MM.1S (cell line): Measurements from ENCODE around the gene ZNF474.

Source experiments
- DNase-seq: peaks from one replicate; pipeline ENCODE4 v3.0.0-alpha.2; 2015
- H2AFZ ChIP-seq: fragments of 300-600 bp; sonication (generic); 2 replicates; pipeline ENCODE4 v1.6.0; 2016; ENCODE audit warnings: antibody characterized with exemption, low read length
- H3F3A ChIP-seq: fragments of 300-600 bp; sonication (generic); 2 replicates; pipeline ENCODE4 v1.6.1; 2016; ENCODE audit warnings: mild to moderate bottlenecking, antibody characterized with exemption, low read length, moderate library complexity, mixed read lengths; ENCODE audit not compliant: insufficient read depth
- H3K27ac ChIP-seq: fragments of 300-600 bp; sonication (generic); 2 replicates; pipeline ENCODE4 v1.5.1; 2016; ENCODE audit warnings: mild to moderate bottlenecking, low read length
- H3K27me3 ChIP-seq: fragments of 300-600 bp; sonication (generic); replicated peaks from 2 replicates; pipeline ENCODE4 v1.6.0; 2016; ENCODE audit warnings: low read length; ENCODE audit not compliant: insufficient read depth
- H3K36me3 ChIP-seq: fragments of 300-600 bp; sonication (generic); replicated peaks from 2 replicates; pipeline ENCODE4 v1.6.1; 2016; ENCODE audit warnings: mild to moderate bottlenecking, low read length, mixed read lengths; ENCODE audit not compliant: insufficient read depth
- H3K4me1 ChIP-seq: fragments of 300-600 bp; sonication (generic); 2 replicates; pipeline ENCODE4 v1.6.1; 2016; ENCODE audit warnings: low read length, mixed read lengths
- H3K4me2 ChIP-seq: fragments of 300-600 bp; sonication (generic); 2 replicates; pipeline ENCODE4 v1.6.0; 2016; ENCODE audit warnings: low read depth, low read length
- H3K4me3 ChIP-seq: fragments of 300-600 bp; sonication (generic); 2 replicates; pipeline ENCODE4 v1.5.1; 2016; ENCODE audit warnings: low read length, mixed read lengths
- H3K79me2 ChIP-seq: fragments of 300-600 bp; sonication (generic); 2 replicates; pipeline ENCODE4 v1.6.1; 2016; ENCODE audit warnings: mixed run types, low read length, mixed read lengths
- H3K9ac ChIP-seq: fragments of 300-600 bp; sonication (generic); 2 replicates; pipeline ENCODE4 v1.6.1; 2016; ENCODE audit warnings: low read length, mixed read lengths
- H3K9me2 ChIP-seq: fragments of 300-600 bp; sonication (generic); replicated peaks from 2 replicates; pipeline ENCODE4 v1.6.1; 2016; ENCODE audit warnings: mild to moderate bottlenecking, low read length, mixed read lengths; ENCODE audit not compliant: insufficient read depth
- H3K9me3 ChIP-seq: fragments of 300-600 bp; sonication (generic); replicated peaks from 2 replicates; pipeline ENCODE4 v1.6.1; 2016; ENCODE audit warnings: mild to moderate bottlenecking, low read length, mixed read lengths; ENCODE audit not compliant: insufficient read depth
- H4K20me1 ChIP-seq: fragments of 300-600 bp; sonication (generic); 2 replicates; pipeline ENCODE4 v1.6.1; 2016; ENCODE audit warnings: mild to moderate bottlenecking, low read length, moderate library complexity, mixed read lengths; ENCODE audit not compliant: insufficient read depth
- CTCF ChIP-seq: fragments of 300-600 bp; sonication (generic); IDR thresholded peaks from 2 replicates; pipeline ENCODE4 v1.5.1; 2016; ENCODE audit warnings: antibody characterized with exemption, low read length, mixed read lengths
- EZH2 ChIP-seq: fragments of 300-600 bp; sonication (generic); optimal IDR thresholded peaks from 2 replicates; pipeline ENCODE3; 2017; ENCODE audit warnings: low read depth, mild to moderate bottlenecking, antibody characterized with exemption, low read length, mixed read lengths
- EZH2phosphoT487 ChIP-seq: fragments of 300-600 bp; sonication (generic); IDR thresholded peaks from 2 replicates; pipeline ENCODE4 v1.6.1; 2018; ENCODE audit warnings: antibody characterized with exemption, low read length

Gene ZNF474

GRCh38 chr5:122142480-122143164 is 13.3 kb downstream of the ZNF474 start:
- H3K79me2 ChIP-seq, result no peaks in the 10 kb centered on the region
- H3F3A ChIP-seq, result peaks cover 7% of the 10 kb centered on the region
- no peaks in the 10 kb centered on the region for H3K9me3 ChIP-seq
- H3K4me2 ChIP-seq, result no peak overlapping the region
- H2AFZ ChIP-seq, result no peak overlapping the region
- H3K36me3 ChIP-seq, result no peaks in the 10 kb centered on the region
- H3K27me3 ChIP-seq, result no peaks in the 10 kb centered on the region
- H3K9me2 ChIP-seq, result no peaks in the 10 kb centered on the region
- TF ChIP-seq EZH2 (no peak), EZH2phosphoT487 (no peak)
- no peak for DNase-seq
- H4K20me1 ChIP-seq, result no peaks in the 10 kb centered on the region
- no peak overlapping the region for H3K9ac ChIP-seq
- H3K4me1 ChIP-seq, result peaks cover 20% of the 10 kb centered on the region
- H3K4me3 ChIP-seq, result no peak overlapping the region
- no peak overlapping the region for H3K27ac ChIP-seq

GRCh38 chr5:122144236-122144635 is 14.9 kb downstream of the ZNF474 start:
- TF ChIP-seq CTCF (no peak), EZH2phosphoT487 (no peak), EZH2 (no peak)
- H3K4me3 ChIP-seq, result no peak overlapping the region
- peaks cover 10% of the 10 kb centered on the region; the same call in 1 of the 2 replicates for H3K4me1 ChIP-seq
- no peaks in the 10 kb centered on the region for H3F3A ChIP-seq
- no peaks in the 10 kb centered on the region for H4K20me1 ChIP-seq
- no peak overlapping the region for H3K27ac ChIP-seq
- no peak overlapping the region for H3K9ac ChIP-seq
- H3K79me2 ChIP-seq, result no peaks in the 10 kb centered on the region
- no peak for DNase-seq
- no peaks in the 10 kb centered on the region for H3K36me3 ChIP-seq
- no peaks in the 10 kb centered on the region for H3K9me2 ChIP-seq
- H2AFZ ChIP-seq, result no peak overlapping the region
- no peaks in the 10 kb centered on the region for H3K9me3 ChIP-seq
- no peaks in the 10 kb centered on the region for H3K27me3 ChIP-seq
- H3K4me2 ChIP-seq, result no peak overlapping the region

- Histone ChIP-seq H3K27ac (no peak overlapping the region), H3K9ac (no peak overlapping the region), H3K9me2 (no peaks in the 10 kb centered on the region)
Observed at GRCh38 chr5:122145906-122146305, 16.6 kb downstream of the ZNF474 start.

More at GRCh38 chr5:122145906-122146305, 16.6 kb downstream of the ZNF474 start:
- H3K79me2 ChIP-seq, result no peaks in the 10 kb centered on the region
- DNase-seq, result no peak
- H3K27me3 ChIP-seq, result no peaks in the 10 kb centered on the region
- H3K9me3 ChIP-seq, result no peaks in the 10 kb centered on the region
- peaks cover 10% of the 10 kb centered on the region; the same call in 1 of the 2 replicates for H3K4me1 ChIP-seq
- no peaks in the 10 kb centered on the region for H3K36me3 ChIP-seq
- H3K4me3 ChIP-seq, result no peak overlapping the region
- H4K20me1 ChIP-seq, result no peaks in the 10 kb centered on the region
- TF ChIP-seq EZH2phosphoT487, result no peak
- TF ChIP-seq EZH2, result no peak
- TF ChIP-seq CTCF, result no peak
- H3F3A ChIP-seq, result no peaks in the 10 kb centered on the region
- H2AFZ ChIP-seq, result no peak overlapping the region
- H3K4me2 ChIP-seq, result no peak overlapping the region
